Kidney epithelial cell (primary cell): ENCODE results near the gene ZNF107. TPM values are rescaled to one million over a fixed set of nuclear protein-coding genes. Genes with fewer than 3 reads are reported as not detected.
A peak's percentile ranks its signal among the peaks of the same experiment; 100 is the strongest.

Experiments used
- DNase-seq: peaks from one replicate; pipeline ENCODE4 v3.0.0-alpha.2; 2010; ENCODE audit warnings: low read depth
- H3K27me3 ChIP-seq: 2 replicates; pipeline ENCODE4 v1.6.0; 2011; ENCODE audit warnings: low read length; ENCODE audit not compliant: control insufficient read depth, insufficient read depth
- H3K36me3 ChIP-seq: 2 replicates; pipeline ENCODE4 v1.5.1; 2011; ENCODE audit warnings: low read length; ENCODE audit not compliant: control insufficient read depth, insufficient read depth
- H3K4me3 ChIP-seq: 2 replicates; pipeline ENCODE4 v1.5.1; 2011; ENCODE audit warnings: low read depth, mild to moderate bottlenecking, control low read depth, low read length
- CTCF ChIP-seq: IDR thresholded peaks from 2 replicates; pipeline ENCODE4 v1.5.1; 2011; ENCODE audit warnings: mild to moderate bottlenecking, moderate library complexity, low read length, control low read depth, inconsistent platforms; ENCODE audit not compliant: insufficient read depth, poor library complexity, severe bottlenecking
- total RNA-seq: library from RNA; depleted of rRNA; stranded (reverse); fragments of >200 nt; gene quantifications from 2 replicates; pipeline ENCODE4 v1.2.3, GENCODE V29; 2015

Gene ZNF107
- total RNA-seq, 1 donor from 2014 or later = 4.2 TPM

GRCh38 chr7:64666663-64667050 lies 724 bp downstream of the ZNF107 start:
- no peak for TF ChIP-seq CTCF
- H3K36me3 ChIP-seq = no peaks in the 10 kb centered on the region
- no peak for DNase-seq
- peak overlapping the region; percentile 94 for H3K4me3 ChIP-seq
- no peaks in the 10 kb centered on the region for H3K27me3 ChIP-seq

- DNase-seq = no peak
- Histone ChIP-seq H3K27me3 (no peaks in the 10 kb centered on the region), H3K36me3 (no peaks in the 10 kb centered on the region), H3K4me3 (no peak overlapping the region)
- TF ChIP-seq CTCF = no peak
Observed at GRCh38 chr7:64667311-64667710, 1.4 kb downstream of the ZNF107 start.

GRCh38 chr7:64672414-64672813 lies 6.5 kb downstream of the ZNF107 start:
- H3K4me3 ChIP-seq = no peak overlapping the region
- no peak for TF ChIP-seq CTCF
- DNase-seq = no peak
- no peaks in the 10 kb centered on the region for H3K36me3 ChIP-seq
- no peaks in the 10 kb centered on the region for H3K27me3 ChIP-seq

GRCh38 chr7:64685091-64685490 lies 19.2 kb downstream of the ZNF107 start:
- DNase-seq = no peak
- H3K36me3 ChIP-seq = peaks cover 2% of the 10 kb centered on the region

GRCh38 chr7:64685741-64686140 lies 19.8 kb downstream of the ZNF107 start:
- Histone ChIP-seq H3K36me3 (peaks cover 2% of the 10 kb centered on the region), H3K27me3 (no peaks in the 10 kb centered on the region), H3K4me3 (no peak overlapping the region)
- no peak for TF ChIP-seq CTCF
- DNase-seq = no peak

More at GRCh38 chr7:64685091-64685490, 19.2 kb downstream of the ZNF107 start:
- TF ChIP-seq CTCF = no peak
- Histone ChIP-seq H3K4me3 (no peak overlapping the region), H3K27me3 (no peaks in the 10 kb centered on the region)

- TF ChIP-seq CTCF = no peak
- Histone ChIP-seq H3K4me3 (no peak overlapping the region), H3K36me3 (peaks cover 2% of the 10 kb centered on the region), H3K27me3 (no peaks in the 10 kb centered on the region)
- DNase-seq = no peak
Observed at GRCh38 chr7:64686493-64687184, 20.7 kb downstream of the ZNF107 start.
